SU-DHL-6 (cell line): Measurements from ENCODE around the gene RAB10.

Experiments
- EZH2phosphoT487 ChIP-seq: fragments of 200-600 bp; sonication (generic), shearing (Covaris generic); conservative IDR thresholded peaks from 2 replicates; pipeline ENCODE4 v1.6.1; 2018; ENCODE audit warnings: mild to moderate bottlenecking, antibody characterized with exemption, low read length, moderate library complexity, mixed read lengths
- TF ChIP-seq, protein P1 (sequence below): fragments of 200-600 bp; sonication (generic); IDR thresholded peaks from one replicate; pipeline ENCODE4 v1.5.1; 2017; ENCODE audit warnings: antibody characterized with exemption, mild to moderate bottlenecking, low read length, moderate library complexity; ENCODE audit not compliant: insufficient read depth, poor library complexity, severe bottlenecking

DNA sequence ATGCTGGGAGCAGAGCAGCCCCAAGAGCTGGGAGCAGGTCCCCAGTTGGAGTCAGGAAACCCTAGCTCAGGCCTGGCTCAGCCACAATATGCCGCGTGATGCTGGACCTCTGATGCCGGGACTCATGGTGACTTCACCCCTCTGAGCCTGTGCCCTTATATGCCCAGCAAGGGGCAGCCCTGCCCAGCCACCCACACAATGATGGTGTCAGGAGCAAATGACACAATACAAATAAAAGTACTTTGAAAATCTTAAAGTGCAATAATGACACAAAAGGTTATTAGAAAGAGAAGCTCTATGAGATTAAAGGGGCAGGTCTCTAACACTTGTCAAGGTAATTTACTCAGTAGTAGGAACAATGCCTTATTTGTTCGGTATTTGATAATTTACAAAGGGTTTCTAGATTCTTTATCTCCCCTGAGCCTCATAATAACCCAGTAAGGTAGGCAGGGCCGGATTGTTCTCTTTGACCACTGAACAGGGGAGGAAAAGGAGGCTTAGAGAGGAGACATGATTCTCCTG lies 33.3 kb upstream of the RAB10 start:
- TF ChIP-seq, protein P1, sequence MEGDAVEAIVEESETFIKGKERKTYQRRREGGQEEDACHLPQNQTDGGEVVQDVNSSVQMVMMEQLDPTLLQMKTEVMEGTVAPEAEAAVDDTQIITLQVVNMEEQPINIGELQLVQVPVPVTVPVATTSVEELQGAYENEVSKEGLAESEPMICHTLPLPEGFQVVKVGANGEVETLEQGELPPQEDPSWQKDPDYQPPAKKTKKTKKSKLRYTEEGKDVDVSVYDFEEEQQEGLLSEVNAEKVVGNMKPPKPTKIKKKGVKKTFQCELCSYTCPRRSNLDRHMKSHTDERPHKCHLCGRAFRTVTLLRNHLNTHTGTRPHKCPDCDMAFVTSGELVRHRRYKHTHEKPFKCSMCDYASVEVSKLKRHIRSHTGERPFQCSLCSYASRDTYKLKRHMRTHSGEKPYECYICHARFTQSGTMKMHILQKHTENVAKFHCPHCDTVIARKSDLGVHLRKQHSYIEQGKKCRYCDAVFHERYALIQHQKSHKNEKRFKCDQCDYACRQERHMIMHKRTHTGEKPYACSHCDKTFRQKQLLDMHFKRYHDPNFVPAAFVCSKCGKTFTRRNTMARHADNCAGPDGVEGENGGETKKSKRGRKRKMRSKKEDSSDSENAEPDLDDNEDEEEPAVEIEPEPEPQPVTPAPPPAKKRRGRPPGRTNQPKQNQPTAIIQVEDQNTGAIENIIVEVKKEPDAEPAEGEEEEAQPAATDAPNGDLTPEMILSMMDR = no peak
- TF ChIP-seq EZH2phosphoT487 = no peak
